ENCODE measurements around the gene LRRC41.

The LRRC41 gene

DNA sequence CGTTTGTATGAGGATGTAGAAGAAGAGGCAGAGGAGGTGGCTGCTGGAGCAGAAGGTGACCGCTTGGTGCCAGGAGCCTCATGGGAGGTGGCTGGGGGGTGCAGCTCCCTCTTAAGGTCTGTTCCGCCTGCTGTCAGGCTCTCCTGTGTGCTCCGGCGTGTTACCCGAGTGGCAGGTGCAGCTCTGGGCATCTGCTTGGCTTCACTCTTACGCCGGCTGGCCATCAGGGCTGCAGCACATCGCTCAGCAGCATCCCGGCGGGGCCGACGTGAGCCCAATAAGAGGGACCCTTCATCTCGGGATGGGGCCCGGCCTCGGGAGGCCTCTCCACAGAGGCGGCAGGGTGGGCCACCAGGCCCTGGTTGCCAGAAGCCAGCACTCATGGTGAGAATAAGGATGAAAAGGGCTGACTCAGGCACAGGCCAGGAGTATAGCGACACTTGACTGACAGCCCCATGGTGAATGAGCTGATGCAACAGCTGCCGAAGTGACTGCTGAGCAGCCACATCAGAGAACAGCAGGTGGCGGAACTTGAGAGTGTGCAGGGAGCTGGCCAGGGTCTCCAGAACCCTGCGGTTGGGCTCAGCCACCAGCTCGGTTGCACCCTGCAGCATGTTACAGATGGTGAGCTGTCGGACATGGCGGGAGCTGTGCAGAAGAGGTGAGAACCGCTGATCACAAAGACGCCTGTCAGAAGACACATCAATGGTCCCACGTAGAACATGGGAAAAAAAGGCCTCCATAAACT lies 17.5 kb downstream of the LRRC41 start:
- H3K9me3 Mint-ChIP-seq: no peaks in the 10 kb centered on the region
- H3K36me3 Mint-ChIP-seq (ENCODE audit: low read depth): peaks cover 78% of the 10 kb centered on the region
- peaks cover 19% of the 10 kb centered on the region for H3K4me1 Mint-ChIP-seq (ENCODE audit: low read depth)
- no peak overlapping the region for H3K27ac Mint-ChIP-seq
- intact Hi-C loops (cut with micrococcal nuclease): no loop called here
- no peaks in the 10 kb centered on the region for H3K27me3 Mint-ChIP-seq
- no peak overlapping the region for H3K4me3 Mint-ChIP-seq

GRCh38 chr1:46284597-46285564 lies 18.5 kb downstream of the LRRC41 start:
- Mint-ChIP-seq H3K27ac (no peak overlapping the region), H3K9me3 (no peaks in the 10 kb centered on the region), H3K4me3 (no peak overlapping the region), H3K4me1 (ENCODE audit: low read depth) (peaks cover 18% of the 10 kb centered on the region), H3K36me3 (ENCODE audit: low read depth) (peaks cover 86% of the 10 kb centered on the region), H3K27me3 (no peaks in the 10 kb centered on the region)
- intact Hi-C loops (cut with micrococcal nuclease): no loop called here

- Mint-ChIP-seq H3K36me3 (ENCODE audit: low read depth) (peaks cover 86% of the 10 kb centered on the region), H3K9me3 (no peaks in the 10 kb centered on the region), H3K4me3 (no peak overlapping the region), H3K27ac (no peak overlapping the region), H3K4me1 (ENCODE audit: low read depth) (peaks cover 10% of the 10 kb centered on the region), H3K27me3 (no peaks in the 10 kb centered on the region)
- intact Hi-C loops (cut with micrococcal nuclease): no loop called here
These were observed 19.4 kb downstream of the LRRC41 start for GRCh38 chr1:46284058-46284457.

- H3K27ac Mint-ChIP-seq: no peak overlapping the region
These were observed 22.4 kb downstream of the LRRC41 start for GRCh38 chr1:46281021-46281420.

DNA sequence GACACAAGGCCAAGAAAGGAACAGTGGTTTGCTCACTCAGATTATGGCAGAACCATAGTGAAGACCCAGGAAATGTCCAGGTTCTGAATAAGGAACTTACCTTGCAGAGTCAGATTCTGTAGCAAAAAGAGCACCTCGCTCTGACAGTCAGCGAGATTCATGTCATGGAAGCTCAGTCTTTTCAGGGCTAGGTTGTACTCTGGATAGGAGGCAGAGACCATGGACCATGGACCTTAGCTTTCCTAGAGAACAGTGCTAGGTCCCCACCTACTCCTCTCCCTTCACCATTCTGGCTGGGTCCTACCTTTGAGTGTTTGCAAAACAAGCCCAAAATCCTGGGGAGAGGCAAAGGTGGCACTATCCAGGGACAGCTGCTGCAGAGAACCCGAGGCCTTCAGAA lies 23.3 kb downstream of the LRRC41 start:
- peaks cover 75% of the 10 kb centered on the region for H3K36me3 Mint-ChIP-seq (ENCODE audit: low read depth)
- no peaks in the 10 kb centered on the region for H3K27me3 Mint-ChIP-seq
- H3K4me1 Mint-ChIP-seq (ENCODE audit: low read depth): peaks cover 7% of the 10 kb centered on the region
- intact Hi-C loops (cut with micrococcal nuclease): no loop called here
- no peak overlapping the region for H3K27ac Mint-ChIP-seq
- H3K9me3 Mint-ChIP-seq: no peaks in the 10 kb centered on the region
- no peak overlapping the region for H3K4me3 Mint-ChIP-seq

More at GRCh38 chr1:46281021-46281420, 22.4 kb downstream of the LRRC41 start:
- H3K4me1 Mint-ChIP-seq (ENCODE audit: low read depth): no peaks in the 10 kb centered on the region
- peaks cover 85% of the 10 kb centered on the region for H3K36me3 Mint-ChIP-seq (ENCODE audit: low read depth)
- intact Hi-C loops (cut with micrococcal nuclease): no loop called here
- H3K4me3 Mint-ChIP-seq: no peak overlapping the region
- H3K9me3 Mint-ChIP-seq: no peaks in the 10 kb centered on the region
- no peaks in the 10 kb centered on the region for H3K27me3 Mint-ChIP-seq

- Mint-ChIP-seq H3K27me3 (no peaks in the 10 kb centered on the region), H3K27ac (no peak overlapping the region), H3K36me3 (ENCODE audit: low read depth) (peaks cover 62% of the 10 kb centered on the region), H3K4me3 (no peak overlapping the region), H3K4me1 (ENCODE audit: low read depth) (peaks cover 8% of the 10 kb centered on the region), H3K9me3 (no peaks in the 10 kb centered on the region)
- intact Hi-C loops (cut with micrococcal nuclease): no loop called here
These were observed 24.6 kb downstream of the LRRC41 start for GRCh38 chr1:46278807-46279206.

DNA sequence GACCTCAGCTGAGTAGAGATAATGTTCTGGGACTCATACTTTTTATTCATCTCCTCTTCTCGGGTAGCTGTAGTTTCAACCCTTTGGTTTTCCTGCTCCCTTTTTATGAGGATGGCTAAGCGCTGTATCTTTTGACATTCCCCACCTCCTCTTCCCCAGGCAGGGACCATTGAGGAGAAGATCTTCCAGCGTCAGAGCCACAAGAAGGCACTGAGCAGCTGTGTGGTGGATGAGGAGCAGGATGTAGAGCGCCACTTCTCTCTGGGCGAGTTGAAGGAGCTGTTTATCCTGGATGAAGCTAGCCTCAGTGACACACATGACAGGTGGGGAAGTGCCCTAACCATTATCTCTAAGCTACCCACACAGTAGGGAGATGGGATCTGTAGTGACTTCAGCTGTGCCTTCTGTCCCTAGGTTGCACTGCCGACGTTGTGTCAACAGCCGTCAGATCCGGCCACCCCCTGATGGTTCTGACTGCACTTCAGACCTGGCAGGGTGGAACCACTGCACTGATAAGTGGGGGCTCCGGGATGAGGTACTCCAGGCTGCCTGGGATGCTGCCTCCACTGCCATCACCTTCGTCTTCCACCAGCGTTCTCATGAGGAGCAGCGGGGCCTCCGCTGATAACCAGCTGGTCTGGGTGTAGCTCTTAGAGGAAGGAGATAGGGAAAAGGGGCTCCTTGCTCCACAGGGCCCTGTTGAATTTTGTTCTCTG lies 25.6 kb downstream of the LRRC41 start:
- H3K36me3 Mint-ChIP-seq (ENCODE audit: low read depth): peaks cover 52% of the 10 kb centered on the region
- no peaks in the 10 kb centered on the region for H3K9me3 Mint-ChIP-seq
- intact Hi-C loops (cut with micrococcal nuclease): no loop called here
- no peak overlapping the region for H3K27ac Mint-ChIP-seq
- H3K4me3 Mint-ChIP-seq: no peak overlapping the region
- no peaks in the 10 kb centered on the region for H3K27me3 Mint-ChIP-seq
- peaks cover 8% of the 10 kb centered on the region for H3K4me1 Mint-ChIP-seq (ENCODE audit: low read depth)

- intact Hi-C loops (cut with micrococcal nuclease): no loop called here
- Mint-ChIP-seq H3K27ac (no peak overlapping the region), H3K27me3 (no peaks in the 10 kb centered on the region), H3K9me3 (no peaks in the 10 kb centered on the region), H3K4me1 (ENCODE audit: low read depth) (peaks cover 8% of the 10 kb centered on the region), H3K4me3 (no peak overlapping the region), H3K36me3 (ENCODE audit: low read depth) (peaks cover 24% of the 10 kb centered on the region)
These were observed 28.4 kb downstream of the LRRC41 start for GRCh38 chr1:46275030-46275337.

- Mint-ChIP-seq H3K27me3 (no peaks in the 10 kb centered on the region), H3K4me1 (ENCODE audit: low read depth) (peaks cover 8% of the 10 kb centered on the region), H3K4me3 (no peak overlapping the region), H3K36me3 (ENCODE audit: low read depth) (peaks cover 19% of the 10 kb centered on the region), H3K27ac (no peak overlapping the region), H3K9me3 (no peaks in the 10 kb centered on the region)
- intact Hi-C loops (cut with micrococcal nuclease): no loop called here
These were observed 29.0 kb downstream of the LRRC41 start for GRCh38 chr1:46274225-46275029.

- no peaks in the 10 kb centered on the region for H3K9me3 Mint-ChIP-seq
- intact Hi-C loops (cut with micrococcal nuclease): no loop called here
- no peaks in the 10 kb centered on the region for H3K36me3 Mint-ChIP-seq (ENCODE audit: low read depth)
- H3K27me3 Mint-ChIP-seq: no peaks in the 10 kb centered on the region
- H3K27ac Mint-ChIP-seq: no peak overlapping the region
- H3K4me3 Mint-ChIP-seq: no peak overlapping the region
- H3K4me1 Mint-ChIP-seq (ENCODE audit: low read depth): peaks cover 23% of the 10 kb centered on the region
These were observed 34.8 kb downstream of the LRRC41 start for GRCh38 chr1:46268578-46268977.

DNA sequence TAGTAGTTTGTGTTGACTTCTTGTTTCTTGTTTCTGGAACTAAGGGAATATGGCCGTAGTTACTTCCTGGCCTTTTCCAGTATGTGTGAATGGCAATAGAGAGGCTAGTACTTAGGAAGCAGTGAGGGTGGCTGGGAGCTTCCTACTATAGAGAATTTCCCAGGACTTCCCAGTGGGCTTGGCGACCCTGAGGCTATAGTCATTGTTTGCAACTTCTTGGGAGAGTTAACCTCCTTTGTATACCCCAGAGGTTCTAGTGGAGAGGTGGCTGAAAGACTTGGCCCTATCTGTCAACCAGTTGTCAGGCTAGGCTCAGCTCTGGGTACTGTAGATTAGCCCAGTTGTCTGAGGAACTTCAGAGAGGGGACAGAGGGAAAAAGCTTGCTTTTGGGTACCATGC lies 40.3 kb downstream of the LRRC41 start:
- no peaks in the 10 kb centered on the region for H3K27me3 Mint-ChIP-seq
- intact Hi-C loops (cut with micrococcal nuclease): no loop called here
- H3K4me3 Mint-ChIP-seq: no peak overlapping the region
- peaks cover 23% of the 10 kb centered on the region for H3K4me1 Mint-ChIP-seq (ENCODE audit: low read depth)
- H3K9me3 Mint-ChIP-seq: no peaks in the 10 kb centered on the region
- H3K36me3 Mint-ChIP-seq (ENCODE audit: low read depth): peaks cover 7% of the 10 kb centered on the region
- H3K27ac Mint-ChIP-seq: no peak overlapping the region

DNA sequence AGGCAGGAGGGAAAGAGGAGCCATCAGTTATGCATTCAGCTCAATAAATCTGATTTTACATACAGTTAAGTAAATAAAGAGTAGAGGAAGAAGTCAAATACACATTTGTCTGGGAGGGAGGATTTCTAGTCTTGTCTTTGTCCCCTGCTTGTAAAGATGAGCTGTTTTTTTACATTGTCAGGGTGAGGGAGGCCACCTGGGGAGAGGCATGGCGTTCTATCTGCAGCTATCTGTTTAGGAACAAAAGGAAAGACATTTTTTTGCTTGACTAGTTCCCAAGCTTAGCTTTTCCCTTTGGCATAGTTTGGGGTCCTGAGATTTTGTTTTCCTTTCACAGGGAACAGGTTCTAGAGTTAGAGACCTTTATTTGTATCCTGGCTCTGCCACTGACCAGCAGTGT lies 40.9 kb downstream of the LRRC41 start:
- peaks cover 23% of the 10 kb centered on the region for H3K4me1 Mint-ChIP-seq (ENCODE audit: low read depth)
- no peak overlapping the region for H3K4me3 Mint-ChIP-seq
- peaks cover 7% of the 10 kb centered on the region for H3K36me3 Mint-ChIP-seq (ENCODE audit: low read depth)
- no peaks in the 10 kb centered on the region for H3K9me3 Mint-ChIP-seq
- H3K27ac Mint-ChIP-seq: no peak overlapping the region
- no peaks in the 10 kb centered on the region for H3K27me3 Mint-ChIP-seq
- intact Hi-C loops (cut with micrococcal nuclease): no loop called here

GRCh38 chr1:46256523-46256922 lies 46.9 kb downstream of the LRRC41 start:
- no peak overlapping the region for H3K4me3 Mint-ChIP-seq
- intact Hi-C loops (cut with micrococcal nuclease): no loop called here
- no peaks in the 10 kb centered on the region for H3K27me3 Mint-ChIP-seq
- H3K9me3 Mint-ChIP-seq: no peaks in the 10 kb centered on the region
- no peaks in the 10 kb centered on the region for H3K4me1 Mint-ChIP-seq (ENCODE audit: low read depth)
- peaks cover 7% of the 10 kb centered on the region for H3K36me3 Mint-ChIP-seq (ENCODE audit: low read depth)
- H3K27ac Mint-ChIP-seq: no peak overlapping the region
